GM21381 (cell line): ENCODE measurements around the gene LACTB.

Experiments used
- ATAC-seq: cut with Tn5 transposase; IDR thresholded peaks from one replicate; pipeline ENCODE4 v1.9.1; 2021; ENCODE audit warnings: mild to moderate bottlenecking, moderate library complexity; ENCODE audit not compliant: unreplicated experiment

The LACTB gene

GRCh38 chr15:63166219-63166618 is 44.6 kb downstream of the LACTB start:
- ATAC-seq: no peak

GRCh38 chr15:63169788-63170187 is 48.1 kb downstream of the LACTB start:
- no peak for ATAC-seq

GRCh38 chr15:63172376-63172775 is 50.7 kb downstream of the LACTB start:
- ATAC-seq: no peak

GRCh38 chr15:63172851-63173451 is 51.3 kb downstream of the LACTB start:
- no peak for ATAC-seq

- ATAC-seq: no peak
Measured at GRCh38 chr15:63176302-63176701, 54.6 kb downstream of the LACTB start.

- no peak for ATAC-seq
Measured at GRCh38 chr15:63178034-63178433, 56.4 kb downstream of the LACTB start.

GRCh38 chr15:63180746-63181145 is 59.1 kb downstream of the LACTB start:
- no peak for ATAC-seq

- ATAC-seq: no peak
Measured at GRCh38 chr15:63181648-63182047, 60.0 kb downstream of the LACTB start.

- ATAC-seq: no peak
Measured at GRCh38 chr15:63185206-63185605, 63.5 kb downstream of the LACTB start.

GRCh38 chr15:63186065-63186464 is 64.4 kb downstream of the LACTB start:
- ATAC-seq: no peak

GRCh38 chr15:63187589-63188226 is 66.0 kb downstream of the LACTB start:
- ATAC-seq: no peak

GRCh38 chr15:63188247-63188925 is 66.7 kb downstream of the LACTB start:
- ATAC-seq: no peak

GRCh38 chr15:63188926-63189871 is 67.5 kb downstream of the LACTB start, which contains the start of gene RAB8B:
TSS of gene RAB8B (plus strand) at chr15:63189606. CDS start at chr15:63189625, 19 bp downstream.
- ATAC-seq: peak; percentile 77

GRCh38 chr15:63189941-63190768 is 68.5 kb downstream of the LACTB start:
- no peak for ATAC-seq

- ATAC-seq: no peak
Measured at GRCh38 chr15:63190769-63191649, 69.3 kb downstream of the LACTB start.
